ENCODE measurements around the gene TOMM40L. TPM values are rescaled to one million over a fixed set of nuclear protein-coding genes. Genes with fewer than 3 reads are reported as not detected.

TOMM40L gene
- polyA plus RNA-seq, 1 donor (not counting 4 experiments of a cell fraction or from before 2014, with no cell fraction given): 14.4 TPM

DNA sequence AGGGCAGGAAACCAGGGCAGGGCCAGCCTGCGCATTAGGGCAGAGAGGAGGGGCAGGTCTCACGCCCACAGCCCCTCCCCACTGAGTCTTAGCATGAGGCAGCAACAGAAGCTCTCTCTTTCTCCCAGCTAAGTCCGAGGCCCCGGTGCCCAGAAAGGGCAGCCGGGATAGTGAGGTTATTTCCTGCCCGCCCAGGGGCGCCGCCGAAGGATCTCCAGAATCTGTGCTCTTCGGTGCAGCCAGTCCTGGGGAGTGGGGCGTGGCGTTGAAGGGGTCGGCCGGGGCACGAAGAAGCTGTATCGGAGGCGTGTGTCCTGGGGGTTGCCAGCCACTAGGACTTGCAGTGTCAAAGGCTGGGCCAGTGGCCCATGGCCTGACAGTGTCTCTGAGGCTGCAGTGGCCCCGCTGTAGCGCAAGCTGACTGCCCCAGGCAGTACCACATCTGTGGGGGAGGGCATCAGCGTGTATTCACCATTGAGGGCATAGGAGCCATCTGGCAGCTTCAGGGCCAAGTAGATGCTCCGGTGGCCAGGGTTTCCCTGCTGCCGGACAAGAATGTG lies 34.8 kb upstream of the TOMM40L start:
- Histone ChIP-seq H2AFZ (ENCODE audit: control insufficient read depth, low read length) (no peak overlapping the region), H3K4me3 (ENCODE audit: control insufficient read depth in 2 of 3, extremely low read depth in 1 of 3, insufficient read depth in 2 of 3, low read depth in 1 of 3, low read length in 3 of 3) (no peak overlapping the region), H3K79me2 (ENCODE audit: control insufficient read depth, insufficient read depth, low read length) (no peaks in the 10 kb centered on the region), H3K4me1 (ENCODE audit: control insufficient read depth, extremely low read depth, insufficient read depth, low read length) (no peaks in the 10 kb centered on the region), H3K27me3 (ENCODE audit: control insufficient read depth, extremely low read depth, insufficient read depth, low read length) (no peaks in the 10 kb centered on the region), H4K20me1 (ENCODE audit: control insufficient read depth, extremely low read depth, insufficient read depth, low read length) (no peaks in the 10 kb centered on the region), H3K9me3 (ENCODE audit: control insufficient read depth, low read depth, low read length) (no peaks in the 10 kb centered on the region), H3K27ac (ENCODE audit: control insufficient read depth, insufficient read depth, low read length) (no peak overlapping the region), H3K36me3 (ENCODE audit: control insufficient read depth in 2 of 2, extremely low read depth in 1 of 2, insufficient read depth in 2 of 2, low read length in 2 of 2) (no peaks in the 10 kb centered on the region), H3K9ac (ENCODE audit: control insufficient read depth, extremely low read depth, insufficient read depth, low read length) (no peak overlapping the region), H3K4me2 (ENCODE audit: control insufficient read depth, extremely low read depth, insufficient read depth, low read depth, low read length) (no peak overlapping the region), H3K9me1 (ENCODE audit: control insufficient read depth, extremely low read depth, insufficient read depth, low read length) (no peaks in the 10 kb centered on the region)
- TF ChIP-seq, protein P1, sequence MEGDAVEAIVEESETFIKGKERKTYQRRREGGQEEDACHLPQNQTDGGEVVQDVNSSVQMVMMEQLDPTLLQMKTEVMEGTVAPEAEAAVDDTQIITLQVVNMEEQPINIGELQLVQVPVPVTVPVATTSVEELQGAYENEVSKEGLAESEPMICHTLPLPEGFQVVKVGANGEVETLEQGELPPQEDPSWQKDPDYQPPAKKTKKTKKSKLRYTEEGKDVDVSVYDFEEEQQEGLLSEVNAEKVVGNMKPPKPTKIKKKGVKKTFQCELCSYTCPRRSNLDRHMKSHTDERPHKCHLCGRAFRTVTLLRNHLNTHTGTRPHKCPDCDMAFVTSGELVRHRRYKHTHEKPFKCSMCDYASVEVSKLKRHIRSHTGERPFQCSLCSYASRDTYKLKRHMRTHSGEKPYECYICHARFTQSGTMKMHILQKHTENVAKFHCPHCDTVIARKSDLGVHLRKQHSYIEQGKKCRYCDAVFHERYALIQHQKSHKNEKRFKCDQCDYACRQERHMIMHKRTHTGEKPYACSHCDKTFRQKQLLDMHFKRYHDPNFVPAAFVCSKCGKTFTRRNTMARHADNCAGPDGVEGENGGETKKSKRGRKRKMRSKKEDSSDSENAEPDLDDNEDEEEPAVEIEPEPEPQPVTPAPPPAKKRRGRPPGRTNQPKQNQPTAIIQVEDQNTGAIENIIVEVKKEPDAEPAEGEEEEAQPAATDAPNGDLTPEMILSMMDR (optimal IDR thresholded peaks at IDR 0.05 in 1 of 3, IDR thresholded peaks at IDR 0.05 in 1 of 3, conservative IDR thresholded peaks at IDR 0.05 in 1 of 3; ENCODE audit: extremely low read depth in 1 of 3, insufficient read depth in 2 of 3, low read length in 3 of 3): no peak
- TF ChIP-seq EZH2 (IDR thresholded peaks at IDR 0.05; ENCODE audit: low read length): no peak
- FAIRE-seq: no peak
- dilution Hi-C loops (cut with MboI; ENCODE audit: extremely low pct_ligation_motif_present, low sequenced_read_pairs): no loop called here
- DNase-seq (ENCODE audit: low read depth, low spot score): no peak

DNA sequence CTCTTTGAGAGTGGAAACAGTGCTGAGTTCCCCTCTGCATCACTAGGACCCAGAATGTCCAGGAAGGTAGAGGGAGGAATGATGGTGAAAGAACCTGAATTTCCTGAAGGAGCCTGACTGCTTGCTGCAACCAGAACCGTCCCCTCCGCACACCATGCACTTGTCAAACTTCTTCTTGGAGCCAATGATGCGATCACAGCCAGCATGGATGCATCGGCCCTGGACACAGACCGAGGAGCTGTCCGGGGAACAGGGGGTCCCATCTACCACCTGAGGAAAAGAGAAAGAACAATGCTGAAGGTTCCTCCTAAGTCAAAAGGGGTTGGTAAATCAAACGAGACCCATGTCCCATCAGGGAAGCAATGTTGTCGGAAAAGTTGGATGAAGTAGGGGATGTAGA lies 33.9 kb upstream of the TOMM40L start:
- H3K9me3 ChIP-seq (ENCODE audit: control insufficient read depth, low read depth, low read length): no peaks in the 10 kb centered on the region
- DNase-seq (ENCODE audit: low read depth, low spot score) (no peak), FAIRE-seq (no peak)
- dilution Hi-C loops (cut with MboI; ENCODE audit: extremely low pct_ligation_motif_present, low sequenced_read_pairs): no loop called here
- no peaks in the 10 kb centered on the region for H3K27me3 ChIP-seq (ENCODE audit: control insufficient read depth, extremely low read depth, insufficient read depth, low read length)
- TF ChIP-seq EZH2 (IDR thresholded peaks at IDR 0.05; ENCODE audit: low read length): no peak
- TF ChIP-seq, protein P1 (optimal IDR thresholded peaks at IDR 0.05 in 1 of 3, IDR thresholded peaks at IDR 0.05 in 1 of 3, conservative IDR thresholded peaks at IDR 0.05 in 1 of 3; ENCODE audit: extremely low read depth in 1 of 3, insufficient read depth in 2 of 3, low read length in 3 of 3): no peak
- H3K36me3 ChIP-seq (ENCODE audit: control insufficient read depth in 2 of 2, extremely low read depth in 1 of 2, insufficient read depth in 2 of 2, low read length in 2 of 2): no peaks in the 10 kb centered on the region
- no peak overlapping the region for H3K4me3 ChIP-seq (ENCODE audit: control insufficient read depth in 2 of 3, extremely low read depth in 1 of 3, insufficient read depth in 2 of 3, low read depth in 1 of 3, low read length in 3 of 3)
- no peak overlapping the region for H2AFZ ChIP-seq (ENCODE audit: control insufficient read depth, low read length)
- H3K27ac ChIP-seq (ENCODE audit: control insufficient read depth, insufficient read depth, low read length): no peak overlapping the region
- no peaks in the 10 kb centered on the region for H3K9me1 ChIP-seq (ENCODE audit: control insufficient read depth, extremely low read depth, insufficient read depth, low read length)
- H4K20me1 ChIP-seq (ENCODE audit: control insufficient read depth, extremely low read depth, insufficient read depth, low read length): no peaks in the 10 kb centered on the region
- no peak overlapping the region for H3K9ac ChIP-seq (ENCODE audit: control insufficient read depth, extremely low read depth, insufficient read depth, low read length)
- no peak overlapping the region for H3K4me2 ChIP-seq (ENCODE audit: control insufficient read depth, extremely low read depth, insufficient read depth, low read depth, low read length)
- H3K4me1 ChIP-seq (ENCODE audit: control insufficient read depth, extremely low read depth, insufficient read depth, low read length): no peaks in the 10 kb centered on the region
- no peaks in the 10 kb centered on the region for H3K79me2 ChIP-seq (ENCODE audit: control insufficient read depth, insufficient read depth, low read length)
